Measurements from ENCODE around the gene PSMA5. TPM values are rescaled to one million over a fixed set of nuclear protein-coding genes. Genes with fewer than 3 reads are reported as not detected.

PSMA5 gene
- polyA plus RNA-seq (98.8 and 99.8 TPM in 2 replicates), polyA minus RNA-seq (28.7 and 31.5 TPM in 2 replicates)

DNA sequence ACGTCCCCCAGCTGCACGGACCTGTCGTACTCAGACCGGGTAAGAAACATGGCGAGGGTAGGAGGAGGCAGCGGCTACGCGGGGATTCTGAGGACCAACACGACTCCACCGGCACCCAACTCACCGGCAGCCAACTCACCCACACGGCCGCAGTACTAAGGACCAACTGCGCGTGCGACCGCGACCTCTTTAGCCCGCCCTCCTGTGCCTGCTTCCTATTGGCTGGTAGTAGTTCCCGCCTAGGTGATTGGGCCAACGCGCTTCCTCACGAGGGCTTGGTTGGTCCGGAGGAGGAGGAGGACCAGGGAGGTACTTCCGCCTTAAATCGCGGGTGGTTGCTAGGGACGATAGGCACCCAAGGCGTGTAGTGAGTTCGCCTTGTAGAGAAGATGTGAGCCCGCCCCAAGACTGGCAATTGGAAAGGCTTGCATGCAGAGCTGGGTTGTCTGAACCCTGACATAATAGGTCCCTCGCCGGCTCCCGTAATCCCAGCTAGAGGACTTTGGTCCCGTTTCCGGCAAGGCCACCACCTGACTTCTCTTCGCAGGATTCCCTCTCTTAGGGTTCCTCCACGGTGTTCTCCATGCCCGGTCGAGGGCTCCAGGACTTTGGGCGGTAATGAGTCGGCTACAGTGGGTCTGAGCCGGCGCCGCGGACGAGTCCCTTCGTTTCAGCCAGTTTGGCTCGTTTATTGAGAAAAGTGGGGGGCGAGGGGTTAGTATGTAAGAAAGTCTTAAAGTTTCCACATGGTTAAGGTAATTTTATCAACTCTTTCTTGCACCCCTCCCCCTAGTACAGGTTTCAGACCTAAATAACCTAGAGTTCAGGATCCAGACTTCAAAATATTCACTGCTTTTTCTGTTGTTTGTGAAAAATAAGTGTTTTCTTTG lies at the start of gene PSMA5:
PSMA5 (minus strand) TSS at position 168 of the 890 bp plus-strand sequence; CDS start at position 50, 118 bp downstream.
- Histone ChIP-seq H3K9me2 (ENCODE audit: insufficient read depth, low read length) (no peaks in the 10 kb centered on the region), H2AFZ (ENCODE audit: low read depth, low read length) (peak within 1 kb of the TSS; percentile 86), H3K9me3 (ENCODE audit: low read length) (no peaks in the 10 kb centered on the region), H3F3A (ENCODE audit: insufficient read depth, low read length, poor library complexity, severe bottlenecking) (no peaks in the 10 kb centered on the region), H3K4me3 (ENCODE audit: low read length) (peak within 1 kb of the TSS; percentile 86), H4K20me1 (ENCODE audit: insufficient read depth) (no peaks in the 10 kb centered on the region), H3K4me2 (ENCODE audit: low read length) (peak within 1 kb of the TSS; percentile 84), H3K27me3 (ENCODE audit: insufficient read depth, low read depth, low read length) (no peaks in the 10 kb centered on the region), H3K79me2 (replicated peaks; ENCODE audit: insufficient read depth, low read length) (peaks cover 20% of the 10 kb centered on the region), H3K27ac (ENCODE audit: low read length) (peak within 1 kb of the TSS; percentile 57), H3K9ac (ENCODE audit: low read length) (peak within 1 kb of the TSS; percentile 62), H3K36me3 (ENCODE audit: insufficient read depth, low read length) (no peaks in the 10 kb centered on the region)
- TF ChIP-seq MXI1 (conservative IDR thresholded peaks at IDR 0.05; ENCODE audit: poor library complexity, severe bottlenecking) (peak; percentile 94), RAD21 (conservative IDR thresholded peaks at IDR 0.05) (no peak), POLR2AphosphoS5 (IDR thresholded peaks at IDR 0.05) (peak; percentile 74), SMC3 (conservative IDR thresholded peaks at IDR 0.05; ENCODE audit: poor library complexity) (peak; percentile 47), EP300 (conservative IDR thresholded peaks at IDR 0.05; ENCODE audit: poor library complexity, severe bottlenecking) (peak; percentile 26), EZH2 (IDR thresholded peaks at IDR 0.05; ENCODE audit: borderline replicate concordance, insufficient read depth, low read length, poor library complexity, severe bottlenecking) (no peak)
- TF ChIP-seq, protein P1, sequence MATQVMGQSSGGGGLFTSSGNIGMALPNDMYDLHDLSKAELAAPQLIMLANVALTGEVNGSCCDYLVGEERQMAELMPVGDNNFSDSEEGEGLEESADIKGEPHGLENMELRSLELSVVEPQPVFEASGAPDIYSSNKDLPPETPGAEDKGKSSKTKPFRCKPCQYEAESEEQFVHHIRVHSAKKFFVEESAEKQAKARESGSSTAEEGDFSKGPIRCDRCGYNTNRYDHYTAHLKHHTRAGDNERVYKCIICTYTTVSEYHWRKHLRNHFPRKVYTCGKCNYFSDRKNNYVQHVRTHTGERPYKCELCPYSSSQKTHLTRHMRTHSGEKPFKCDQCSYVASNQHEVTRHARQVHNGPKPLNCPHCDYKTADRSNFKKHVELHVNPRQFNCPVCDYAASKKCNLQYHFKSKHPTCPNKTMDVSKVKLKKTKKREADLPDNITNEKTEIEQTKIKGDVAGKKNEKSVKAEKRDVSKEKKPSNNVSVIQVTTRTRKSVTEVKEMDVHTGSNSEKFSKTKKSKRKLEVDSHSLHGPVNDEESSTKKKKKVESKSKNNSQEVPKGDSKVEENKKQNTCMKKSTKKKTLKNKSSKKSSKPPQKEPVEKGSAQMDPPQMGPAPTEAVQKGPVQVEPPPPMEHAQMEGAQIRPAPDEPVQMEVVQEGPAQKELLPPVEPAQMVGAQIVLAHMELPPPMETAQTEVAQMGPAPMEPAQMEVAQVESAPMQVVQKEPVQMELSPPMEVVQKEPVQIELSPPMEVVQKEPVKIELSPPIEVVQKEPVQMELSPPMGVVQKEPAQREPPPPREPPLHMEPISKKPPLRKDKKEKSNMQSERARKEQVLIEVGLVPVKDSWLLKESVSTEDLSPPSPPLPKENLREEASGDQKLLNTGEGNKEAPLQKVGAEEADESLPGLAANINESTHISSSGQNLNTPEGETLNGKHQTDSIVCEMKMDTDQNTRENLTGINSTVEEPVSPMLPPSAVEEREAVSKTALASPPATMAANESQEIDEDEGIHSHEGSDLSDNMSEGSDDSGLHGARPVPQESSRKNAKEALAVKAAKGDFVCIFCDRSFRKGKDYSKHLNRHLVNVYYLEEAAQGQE (IDR thresholded peaks at IDR 0.05; ENCODE audit: borderline replicate concordance) = peak; percentile 50

DNA sequence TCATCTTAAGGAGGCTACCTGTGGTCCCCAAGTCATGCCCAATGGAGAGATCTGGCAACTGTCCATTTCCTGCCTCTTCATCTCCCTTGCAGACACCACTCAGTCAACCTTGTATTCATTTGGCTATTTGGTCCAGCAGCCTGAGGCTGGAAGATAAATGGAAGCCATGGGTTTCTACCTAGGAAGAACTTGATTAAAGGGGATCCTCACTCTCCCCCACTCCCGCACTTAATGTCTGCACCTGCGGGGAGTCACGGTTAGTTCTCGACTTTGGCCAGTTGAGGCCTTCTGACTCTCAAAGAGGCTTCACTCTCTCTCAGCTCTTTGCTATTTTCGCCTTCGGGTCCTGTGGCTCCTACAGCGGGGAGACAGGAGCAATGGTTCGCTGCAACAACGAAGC lies 49.0 kb upstream of the PSMA5 start:
- Histone ChIP-seq H3K9ac (ENCODE audit: low read length) (no peak overlapping the region), H3K36me3 (ENCODE audit: insufficient read depth, low read length) (no peaks in the 10 kb centered on the region), H3K9me2 (ENCODE audit: insufficient read depth, low read length) (no peaks in the 10 kb centered on the region), H3F3A (ENCODE audit: insufficient read depth, low read length, poor library complexity, severe bottlenecking) (no peaks in the 10 kb centered on the region), H3K27me3 (ENCODE audit: insufficient read depth, low read depth, low read length) (peaks cover 20% of the 10 kb centered on the region), H2AFZ (ENCODE audit: low read depth, low read length) (no peak overlapping the region), H4K20me1 (ENCODE audit: insufficient read depth) (no peaks in the 10 kb centered on the region), H3K9me3 (ENCODE audit: low read length) (no peaks in the 10 kb centered on the region), H3K27ac (ENCODE audit: low read length) (no peak overlapping the region), H3K4me3 (ENCODE audit: low read length) (no peak overlapping the region), H3K79me2 (replicated peaks; ENCODE audit: insufficient read depth, low read length) (no peaks in the 10 kb centered on the region), H3K4me2 (ENCODE audit: low read length) (no peak overlapping the region)
- TF ChIP-seq TAF1 (IDR thresholded peaks at IDR 0.05; ENCODE audit: low read depth) (no peak), RAD21 (conservative IDR thresholded peaks at IDR 0.05) (no peak), SMC3 (conservative IDR thresholded peaks at IDR 0.05; ENCODE audit: poor library complexity) (no peak), POLR2AphosphoS5 (IDR thresholded peaks at IDR 0.05) (no peak), EP300 (conservative IDR thresholded peaks at IDR 0.05; ENCODE audit: poor library complexity, severe bottlenecking) (no peak), MXI1 (conservative IDR thresholded peaks at IDR 0.05; ENCODE audit: poor library complexity, severe bottlenecking) (no peak), EZH2 (IDR thresholded peaks at IDR 0.05; ENCODE audit: borderline replicate concordance, insufficient read depth, low read length, poor library complexity, severe bottlenecking) (no peak)
- TF ChIP-seq, protein P2, sequence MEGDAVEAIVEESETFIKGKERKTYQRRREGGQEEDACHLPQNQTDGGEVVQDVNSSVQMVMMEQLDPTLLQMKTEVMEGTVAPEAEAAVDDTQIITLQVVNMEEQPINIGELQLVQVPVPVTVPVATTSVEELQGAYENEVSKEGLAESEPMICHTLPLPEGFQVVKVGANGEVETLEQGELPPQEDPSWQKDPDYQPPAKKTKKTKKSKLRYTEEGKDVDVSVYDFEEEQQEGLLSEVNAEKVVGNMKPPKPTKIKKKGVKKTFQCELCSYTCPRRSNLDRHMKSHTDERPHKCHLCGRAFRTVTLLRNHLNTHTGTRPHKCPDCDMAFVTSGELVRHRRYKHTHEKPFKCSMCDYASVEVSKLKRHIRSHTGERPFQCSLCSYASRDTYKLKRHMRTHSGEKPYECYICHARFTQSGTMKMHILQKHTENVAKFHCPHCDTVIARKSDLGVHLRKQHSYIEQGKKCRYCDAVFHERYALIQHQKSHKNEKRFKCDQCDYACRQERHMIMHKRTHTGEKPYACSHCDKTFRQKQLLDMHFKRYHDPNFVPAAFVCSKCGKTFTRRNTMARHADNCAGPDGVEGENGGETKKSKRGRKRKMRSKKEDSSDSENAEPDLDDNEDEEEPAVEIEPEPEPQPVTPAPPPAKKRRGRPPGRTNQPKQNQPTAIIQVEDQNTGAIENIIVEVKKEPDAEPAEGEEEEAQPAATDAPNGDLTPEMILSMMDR (IDR thresholded peaks at IDR 0.05; ENCODE audit: poor library complexity, severe bottlenecking) = no peak
- TF ChIP-seq, protein P1 (IDR thresholded peaks at IDR 0.05; ENCODE audit: borderline replicate concordance) = no peak

All from neural cell (in vitro differentiated cells).